Activated naive CD8-positive, alpha-beta T cell (primary cell): ENCODE measurements around the gene RABGAP1L.
A peak's percentile ranks its signal among the peaks of the same experiment; 100 is the strongest.

Source experiments
- H3K27ac Mint-ChIP-seq: one replicate; pipeline ENCODE4 v1.8.0; 2021; ENCODE audit warnings: mixed read lengths
- H3K27me3 Mint-ChIP-seq: one replicate; pipeline ENCODE4 v1.8.0; 2021; ENCODE audit warnings: mixed read lengths
- H3K36me3 Mint-ChIP-seq: one replicate; pipeline ENCODE4 v1.8.0; 2021; ENCODE audit warnings: mixed read lengths
- H3K4me1 Mint-ChIP-seq: one replicate; pipeline ENCODE4 v1.8.0; 2021; ENCODE audit warnings: low read depth, mixed read lengths
- H3K4me3 Mint-ChIP-seq: one replicate; pipeline ENCODE4 v1.8.0; 2021; ENCODE audit warnings: mild to moderate bottlenecking, mixed read lengths
- H3K9me3 Mint-ChIP-seq: one replicate; pipeline ENCODE4 v1.8.0; 2021; ENCODE audit warnings: low read depth, mixed read lengths

RABGAP1L gene

DNA sequence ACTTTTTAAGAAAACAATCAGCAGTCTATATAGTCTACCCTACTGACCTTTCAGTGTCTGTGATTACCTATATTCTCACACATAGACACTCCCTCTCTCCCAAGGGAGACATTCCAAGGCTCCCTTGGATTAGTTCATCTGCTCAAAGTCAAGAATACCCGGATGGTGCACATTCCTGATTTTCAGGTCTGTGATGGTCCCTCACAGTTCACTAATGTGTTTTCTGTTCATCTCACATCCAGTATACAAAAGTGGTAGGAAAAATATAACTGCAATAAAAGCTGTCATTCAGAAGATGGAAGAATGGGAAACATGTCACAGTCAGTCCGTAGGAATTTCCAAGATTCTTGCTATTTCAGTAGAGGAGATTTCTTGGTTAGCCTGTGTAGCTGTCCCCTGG, 616.3 kb downstream of the RABGAP1L start:
- Mint-ChIP-seq H3K4me1 (peaks cover 11% of the 10 kb centered on the region), H3K27ac (no peak overlapping the region), H3K36me3 (peaks cover 12% of the 10 kb centered on the region), H3K9me3 (no peaks in the 10 kb centered on the region), H3K27me3 (no peaks in the 10 kb centered on the region), H3K4me3 (no peak overlapping the region)

- H3K4me1 Mint-ChIP-seq, result peaks cover 10% of the 10 kb centered on the region
- peaks cover 12% of the 10 kb centered on the region for H3K36me3 Mint-ChIP-seq
- H3K27ac Mint-ChIP-seq, result no peak overlapping the region
- H3K4me3 Mint-ChIP-seq, result no peak overlapping the region
- no peaks in the 10 kb centered on the region for H3K9me3 Mint-ChIP-seq
- no peaks in the 10 kb centered on the region for H3K27me3 Mint-ChIP-seq
Measured at GRCh38 chr1:174777262-174777661, 617.9 kb downstream of the RABGAP1L start.

DNA sequence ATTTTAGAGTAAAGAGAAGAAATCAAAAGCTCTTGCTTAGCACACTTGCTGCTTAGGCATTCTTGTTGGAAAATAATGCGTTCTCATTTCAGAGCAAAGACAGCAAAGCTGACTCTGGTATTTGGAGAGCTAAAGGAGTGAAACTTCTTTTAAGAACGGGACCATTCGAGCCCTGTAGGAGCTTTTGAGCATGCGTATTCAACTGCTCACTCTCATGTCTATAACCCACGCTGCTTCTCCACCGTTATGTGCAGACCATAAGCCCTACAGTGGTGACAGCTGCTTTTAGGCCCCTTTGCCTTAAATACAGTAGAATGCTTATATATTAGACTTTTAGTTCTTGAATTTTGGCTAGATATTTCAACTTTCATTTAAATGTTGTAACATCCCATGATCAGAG, 626.2 kb downstream of the RABGAP1L start:
- Mint-ChIP-seq H3K4me3 (no peak overlapping the region), H3K9me3 (no peaks in the 10 kb centered on the region), H3K27ac (no peak overlapping the region), H3K27me3 (no peaks in the 10 kb centered on the region), H3K4me1 (peaks cover 5% of the 10 kb centered on the region), H3K36me3 (peaks cover 2% of the 10 kb centered on the region)

DNA sequence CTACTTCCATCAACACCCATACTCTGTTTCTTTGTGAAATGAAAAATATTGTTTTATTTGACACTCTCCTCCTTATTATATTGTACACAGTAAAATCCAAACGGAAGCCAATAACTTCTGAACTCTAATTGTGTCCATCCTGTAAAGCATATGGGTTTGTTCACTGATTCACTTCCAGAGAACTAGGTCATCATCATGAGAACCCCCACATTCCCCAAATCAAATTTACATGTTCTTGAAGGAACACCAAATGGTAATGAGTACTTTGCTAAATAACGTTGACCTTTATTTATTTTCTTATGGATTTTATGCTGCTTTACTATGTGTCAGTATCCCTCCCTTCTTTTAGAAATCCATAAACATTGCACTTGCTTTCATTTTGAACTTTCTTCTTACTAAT, 627.0 kb downstream of the RABGAP1L start:
- H3K4me1 Mint-ChIP-seq, result peaks cover 8% of the 10 kb centered on the region
- H3K36me3 Mint-ChIP-seq, result peaks cover 2% of the 10 kb centered on the region
- no peaks in the 10 kb centered on the region for H3K9me3 Mint-ChIP-seq
- no peaks in the 10 kb centered on the region for H3K27me3 Mint-ChIP-seq
- H3K4me3 Mint-ChIP-seq, result no peak overlapping the region
- H3K27ac Mint-ChIP-seq, result no peak overlapping the region

GRCh38 chr1:174786760-174787159, 627.4 kb downstream of the RABGAP1L start:
- H3K4me1 Mint-ChIP-seq, result peaks cover 12% of the 10 kb centered on the region
- H3K27me3 Mint-ChIP-seq, result no peaks in the 10 kb centered on the region
- no peak overlapping the region for H3K27ac Mint-ChIP-seq

DNA sequence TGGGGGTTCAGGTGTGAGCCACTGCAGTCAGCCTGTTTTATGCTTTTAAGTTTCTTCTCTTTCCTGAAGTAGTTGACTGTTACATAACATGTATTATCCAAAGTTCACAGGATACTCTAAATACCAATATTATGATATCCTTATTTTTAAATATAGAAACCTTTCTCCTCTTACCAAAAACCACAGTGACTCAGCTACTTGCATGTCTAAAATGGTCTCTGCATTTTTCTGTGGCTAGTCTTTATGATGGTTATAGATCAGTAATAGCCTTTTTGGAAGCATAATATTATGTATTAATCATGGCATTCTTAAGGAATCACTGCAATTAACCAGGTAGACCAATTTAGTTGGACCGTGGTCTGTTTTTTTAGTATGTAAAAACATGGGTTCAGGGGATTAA, 629.7 kb downstream of the RABGAP1L start:
- H3K4me3 Mint-ChIP-seq, result no peak overlapping the region
- no peaks in the 10 kb centered on the region for H3K9me3 Mint-ChIP-seq
- peaks cover 18% of the 10 kb centered on the region for H3K4me1 Mint-ChIP-seq

More at GRCh38 chr1:174786760-174787159, 627.4 kb downstream of the RABGAP1L start:
- Mint-ChIP-seq H3K9me3 (no peaks in the 10 kb centered on the region), H3K36me3 (peaks cover 2% of the 10 kb centered on the region), H3K4me3 (no peak overlapping the region)

GRCh38 chr1:174789399-174789798, 630.1 kb downstream of the RABGAP1L start:
- Mint-ChIP-seq H3K4me1 (peaks cover 18% of the 10 kb centered on the region), H3K27me3 (no peaks in the 10 kb centered on the region), H3K27ac (no peak overlapping the region), H3K9me3 (no peaks in the 10 kb centered on the region), H3K36me3 (peaks cover 6% of the 10 kb centered on the region), H3K4me3 (no peak overlapping the region)

More for the DNA sequence above, 629.7 kb downstream of the RABGAP1L start:
- Mint-ChIP-seq H3K27me3 (no peaks in the 10 kb centered on the region), H3K36me3 (peaks cover 3% of the 10 kb centered on the region), H3K27ac (no peak overlapping the region)

DNA sequence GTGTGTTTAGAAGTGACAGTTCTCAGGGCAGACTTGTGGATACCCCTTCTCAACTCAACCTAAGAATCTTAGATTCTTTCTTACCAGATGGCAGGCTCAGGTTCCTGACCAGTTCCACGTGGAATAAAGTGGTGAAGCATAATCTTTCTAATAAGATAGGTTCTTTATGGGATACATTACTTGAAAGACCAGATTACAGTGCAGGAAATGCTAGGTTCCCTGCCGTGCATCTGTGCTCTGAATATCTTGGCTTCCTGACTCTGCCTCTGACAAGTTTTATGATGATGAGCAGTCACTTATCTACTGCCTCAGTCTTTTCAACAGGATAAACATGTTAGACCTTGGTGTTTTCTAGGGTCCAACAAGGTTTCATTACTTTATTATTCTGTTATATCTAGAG, 632.5 kb downstream of the RABGAP1L start:
- Mint-ChIP-seq H3K4me1 (peaks cover 18% of the 10 kb centered on the region), H3K4me3 (no peak overlapping the region), H3K36me3 (peaks cover 4% of the 10 kb centered on the region), H3K27me3 (no peaks in the 10 kb centered on the region), H3K9me3 (no peaks in the 10 kb centered on the region), H3K27ac (no peak overlapping the region)

- H3K27ac Mint-ChIP-seq, result no peak overlapping the region
- H3K36me3 Mint-ChIP-seq, result peaks cover 4% of the 10 kb centered on the region
- H3K27me3 Mint-ChIP-seq, result no peaks in the 10 kb centered on the region
- no peaks in the 10 kb centered on the region for H3K9me3 Mint-ChIP-seq
- no peak overlapping the region for H3K4me3 Mint-ChIP-seq
- peaks cover 13% of the 10 kb centered on the region for H3K4me1 Mint-ChIP-seq
Measured at GRCh38 chr1:174794861-174795260, 635.5 kb downstream of the RABGAP1L start.

DNA sequence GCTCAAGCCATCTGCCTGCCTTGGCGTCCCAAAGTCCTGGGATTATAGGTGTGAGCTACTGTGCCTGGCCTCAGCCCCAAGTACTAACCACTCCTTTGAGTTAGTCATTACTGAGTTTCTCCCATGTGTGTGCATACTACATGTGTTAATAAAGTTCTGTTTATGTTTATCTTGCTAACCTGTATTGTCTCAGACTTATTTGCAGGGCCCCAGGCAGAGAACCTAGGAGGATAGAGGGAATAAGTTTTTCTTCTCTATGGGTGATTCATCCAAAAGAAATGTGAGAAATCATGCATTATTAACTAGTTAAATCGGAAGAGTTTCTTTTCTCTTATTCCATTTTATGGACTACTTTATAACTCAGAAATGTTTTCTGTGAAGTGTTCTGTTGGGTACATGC, 636.5 kb downstream of the RABGAP1L start:
- no peak overlapping the region for H3K27ac Mint-ChIP-seq
- no peaks in the 10 kb centered on the region for H3K27me3 Mint-ChIP-seq
- H3K36me3 Mint-ChIP-seq, result peaks cover 4% of the 10 kb centered on the region
- H3K4me1 Mint-ChIP-seq, result peaks cover 13% of the 10 kb centered on the region
- no peaks in the 10 kb centered on the region for H3K9me3 Mint-ChIP-seq
- no peak overlapping the region for H3K4me3 Mint-ChIP-seq

DNA sequence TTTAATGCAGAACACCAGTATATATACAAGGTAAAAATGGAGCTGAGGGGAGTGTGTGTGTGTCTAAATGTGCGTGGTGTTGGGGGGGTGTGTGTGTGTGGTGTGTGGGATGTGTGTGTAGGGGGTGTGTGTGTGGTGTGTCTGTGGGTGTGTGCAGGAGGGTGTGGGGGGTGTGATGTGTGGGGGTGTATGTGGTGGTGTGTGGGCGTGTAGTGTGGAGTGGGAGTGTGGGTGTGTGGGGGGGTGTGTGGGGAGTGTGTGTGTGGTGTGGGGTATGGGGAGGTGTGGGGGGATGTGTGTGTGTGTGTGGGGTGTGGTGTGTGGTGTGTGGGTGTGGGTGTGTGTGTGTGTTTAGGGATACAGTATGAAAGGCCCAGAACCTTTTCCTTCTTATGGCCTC, 638.1 kb downstream of the RABGAP1L start:
- Mint-ChIP-seq H3K4me1 (peaks cover 3% of the 10 kb centered on the region), H3K36me3 (peaks cover 4% of the 10 kb centered on the region), H3K4me3 (no peak overlapping the region), H3K9me3 (no peaks in the 10 kb centered on the region), H3K27ac (peak overlapping the region; percentile 61), H3K27me3 (no peaks in the 10 kb centered on the region)

DNA sequence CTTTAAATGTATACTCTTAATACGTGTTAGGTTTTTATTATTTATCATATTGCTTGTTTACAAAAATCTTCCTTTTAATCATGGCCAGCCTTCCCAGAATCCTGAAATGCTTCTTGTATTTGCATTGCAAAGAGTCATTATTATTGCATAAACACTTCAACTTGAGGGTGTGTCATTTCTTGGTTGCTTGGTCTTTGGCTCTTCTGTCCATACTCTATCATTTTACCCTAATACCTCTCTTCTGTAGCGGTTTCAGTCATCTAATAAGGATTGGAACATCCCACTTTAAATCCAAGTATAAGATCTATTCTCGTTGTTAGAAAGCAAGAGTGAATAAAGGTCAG, 639.8 kb downstream of the RABGAP1L start:
- no peak overlapping the region for H3K4me3 Mint-ChIP-seq
- no peak overlapping the region for H3K27ac Mint-ChIP-seq
- H3K9me3 Mint-ChIP-seq, result no peaks in the 10 kb centered on the region
- H3K36me3 Mint-ChIP-seq, result peaks cover 1% of the 10 kb centered on the region
- H3K27me3 Mint-ChIP-seq, result no peaks in the 10 kb centered on the region
- H3K4me1 Mint-ChIP-seq, result peaks cover 6% of the 10 kb centered on the region

- H3K27me3 Mint-ChIP-seq, result no peaks in the 10 kb centered on the region
- H3K4me3 Mint-ChIP-seq, result no peak overlapping the region
- no peak overlapping the region for H3K27ac Mint-ChIP-seq
- H3K9me3 Mint-ChIP-seq, result no peaks in the 10 kb centered on the region
- H3K36me3 Mint-ChIP-seq, result no peaks in the 10 kb centered on the region
- H3K4me1 Mint-ChIP-seq, result peaks cover 6% of the 10 kb centered on the region
Measured at GRCh38 chr1:174800216-174800851, 641.0 kb downstream of the RABGAP1L start.

- Mint-ChIP-seq H3K9me3 (no peaks in the 10 kb centered on the region), H3K27me3 (no peaks in the 10 kb centered on the region), H3K27ac (no peak overlapping the region), H3K4me3 (no peak overlapping the region), H3K4me1 (peaks cover 6% of the 10 kb centered on the region), H3K36me3 (no peaks in the 10 kb centered on the region)
Measured at GRCh38 chr1:174800876-174801275, 641.6 kb downstream of the RABGAP1L start.

DNA sequence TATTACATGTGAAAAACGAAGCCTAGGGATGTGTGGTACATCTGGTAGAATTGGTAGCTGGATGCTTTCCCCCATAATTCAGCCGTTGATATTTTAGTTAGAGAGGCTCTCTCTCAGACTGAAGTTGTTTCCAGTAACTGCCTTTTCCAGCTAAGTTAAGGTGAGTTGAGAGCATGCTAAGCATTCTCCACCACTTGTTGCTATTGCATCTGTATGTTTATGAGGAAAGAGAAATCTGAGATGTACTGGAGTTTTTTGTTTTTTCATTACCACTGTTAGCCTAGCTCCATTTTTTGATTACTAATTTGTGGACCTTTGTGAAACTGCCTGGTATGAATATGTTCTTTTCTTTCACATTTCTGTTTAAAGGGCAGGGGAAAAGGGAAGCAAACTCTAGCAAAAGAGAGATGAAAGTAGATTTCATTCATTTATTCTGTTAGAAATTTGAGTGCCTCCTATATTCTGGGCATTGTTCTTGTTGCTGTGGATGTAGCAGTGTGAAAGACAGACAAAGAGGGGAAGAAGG, 650.5 kb downstream of the RABGAP1L start:
- H3K4me1 Mint-ChIP-seq, result peaks cover 1% of the 10 kb centered on the region
- no peaks in the 10 kb centered on the region for H3K9me3 Mint-ChIP-seq
- H3K36me3 Mint-ChIP-seq, result peaks cover 6% of the 10 kb centered on the region
- H3K4me3 Mint-ChIP-seq, result no peak overlapping the region
- no peaks in the 10 kb centered on the region for H3K27me3 Mint-ChIP-seq
- peak overlapping the region; percentile 1 for H3K27ac Mint-ChIP-seq

GRCh38 chr1:174812016-174812415, 652.7 kb downstream of the RABGAP1L start:
- Mint-ChIP-seq H3K4me1 (peaks cover 5% of the 10 kb centered on the region), H3K4me3 (no peak overlapping the region), H3K9me3 (no peaks in the 10 kb centered on the region), H3K27me3 (no peaks in the 10 kb centered on the region), H3K27ac (no peak overlapping the region), H3K36me3 (peaks cover 6% of the 10 kb centered on the region)
